Measurements from ENCODE around the gene RAD23B.

GRCh38 chr9:107330420-107330819, 47.3 kb downstream of the RAD23B start:
- TF ChIP-seq PATZ1 (CRISPR knock-in tag; IDR thresholded peaks at IDR 0.05; ENCODE audit: borderline replicate concordance) (no peak), RARB (CRISPR knock-in tag; IDR thresholded peaks at IDR 0.05) (no peak), ZFP3 (CRISPR knock-in tag; IDR thresholded peaks at IDR 0.05) (no peak), ZNF70 (CRISPR knock-in tag; IDR thresholded peaks at IDR 0.05) (no peak), TOX (CRISPR knock-in tag; IDR thresholded peaks at IDR 0.05; ENCODE audit: borderline replicate concordance) (no peak), BACH2 (CRISPR knock-in tag; IDR thresholded peaks at IDR 0.05; ENCODE audit: borderline replicate concordance) (no peak), CREB5 (CRISPR knock-in tag; IDR thresholded peaks at IDR 0.05; ENCODE audit: low read depth) (no peak), CSRNP3 (CRISPR knock-in tag; IDR thresholded peaks at IDR 0.05) (no peak), ZNF565 (CRISPR knock-in tag; conservative IDR thresholded peaks at IDR 0.05; ENCODE audit: low read depth) (no peak), ZNF8 (CRISPR knock-in tag; IDR thresholded peaks at IDR 0.05) (no peak)
